ENCODE data around the gene HS6ST1.

HS6ST1 gene

DNA sequence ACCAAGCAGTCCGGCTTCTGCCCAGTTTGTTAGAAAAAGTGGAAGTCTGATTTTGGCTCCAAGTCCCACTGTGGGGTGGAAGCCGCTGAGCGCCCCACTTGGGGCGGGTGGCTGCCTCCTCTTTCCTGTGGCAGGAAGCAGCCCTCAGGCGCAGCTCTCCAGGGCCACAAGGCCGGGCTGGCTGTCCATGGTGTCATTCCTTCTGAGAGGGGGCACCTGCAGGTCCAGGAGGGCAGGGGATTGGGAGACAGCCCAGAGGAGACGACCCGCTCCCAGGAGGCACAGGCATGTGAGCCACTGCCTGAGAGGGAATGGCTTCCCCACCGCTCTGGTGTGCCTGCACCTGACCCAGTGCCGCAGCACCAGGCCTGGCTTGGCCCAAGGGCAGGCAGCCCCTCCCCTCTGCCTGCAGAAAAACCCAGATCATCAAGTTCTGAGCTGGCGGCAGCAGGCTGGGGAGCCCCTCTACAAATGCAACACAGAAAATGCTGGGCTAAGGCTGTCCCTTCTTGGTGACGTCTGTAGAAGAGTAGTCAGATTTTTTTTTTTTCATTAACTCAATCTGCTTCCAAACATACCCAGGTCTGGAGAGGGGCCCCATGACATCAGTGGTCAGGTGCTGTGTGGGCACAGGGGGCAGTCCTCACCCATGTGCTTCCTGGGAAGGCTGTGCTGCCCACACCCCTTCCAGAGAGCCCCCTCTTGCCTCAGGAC is 38.4 kb downstream of the HS6ST1 start:
- peak overlapping the region; percentile 89 for H3K27ac ChIP-seq

DNA sequence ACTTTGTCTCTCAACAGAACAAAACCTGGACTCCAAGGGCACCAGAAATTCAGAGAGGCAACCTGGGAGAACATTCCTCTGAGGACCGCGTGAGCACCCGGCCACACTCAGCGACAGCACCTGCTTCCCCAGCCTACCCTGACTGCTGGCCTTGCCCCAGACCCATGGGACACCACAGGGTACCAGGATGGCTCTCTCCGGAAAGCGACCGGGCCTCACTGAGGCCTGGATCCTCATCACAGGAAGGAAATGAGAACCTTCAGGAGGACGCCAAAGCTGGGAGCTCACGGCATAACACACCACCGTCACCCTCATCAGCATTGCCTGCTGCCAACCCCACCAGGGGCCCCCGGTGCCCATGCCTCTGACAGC is 38.9 kb downstream of the HS6ST1 start:
- peak overlapping the region; percentile 89 for H3K27ac ChIP-seq
- H3K9me3 ChIP-seq (ENCODE audit: control insufficient read depth, low read length), result no peaks in the 10 kb centered on the region
- no peaks in the 10 kb centered on the region for H3K27me3 ChIP-seq (ENCODE audit: control insufficient read depth, insufficient read depth, low read length)
- no peak overlapping the region for H3K4me2 ChIP-seq (ENCODE audit: low read length)
- H3K4me3 ChIP-seq (ENCODE audit: low read depth, low read length), result no peak overlapping the region
- H3K4me1 ChIP-seq, result peaks cover 52% of the 10 kb centered on the region
- no peaks in the 10 kb centered on the region for H3K36me3 ChIP-seq (ENCODE audit: control insufficient read depth, insufficient read depth, low read length)
- no peak overlapping the region for H3K9ac ChIP-seq
- no peak overlapping the region for H2AFZ ChIP-seq
- TF ChIP-seq, protein P1, sequence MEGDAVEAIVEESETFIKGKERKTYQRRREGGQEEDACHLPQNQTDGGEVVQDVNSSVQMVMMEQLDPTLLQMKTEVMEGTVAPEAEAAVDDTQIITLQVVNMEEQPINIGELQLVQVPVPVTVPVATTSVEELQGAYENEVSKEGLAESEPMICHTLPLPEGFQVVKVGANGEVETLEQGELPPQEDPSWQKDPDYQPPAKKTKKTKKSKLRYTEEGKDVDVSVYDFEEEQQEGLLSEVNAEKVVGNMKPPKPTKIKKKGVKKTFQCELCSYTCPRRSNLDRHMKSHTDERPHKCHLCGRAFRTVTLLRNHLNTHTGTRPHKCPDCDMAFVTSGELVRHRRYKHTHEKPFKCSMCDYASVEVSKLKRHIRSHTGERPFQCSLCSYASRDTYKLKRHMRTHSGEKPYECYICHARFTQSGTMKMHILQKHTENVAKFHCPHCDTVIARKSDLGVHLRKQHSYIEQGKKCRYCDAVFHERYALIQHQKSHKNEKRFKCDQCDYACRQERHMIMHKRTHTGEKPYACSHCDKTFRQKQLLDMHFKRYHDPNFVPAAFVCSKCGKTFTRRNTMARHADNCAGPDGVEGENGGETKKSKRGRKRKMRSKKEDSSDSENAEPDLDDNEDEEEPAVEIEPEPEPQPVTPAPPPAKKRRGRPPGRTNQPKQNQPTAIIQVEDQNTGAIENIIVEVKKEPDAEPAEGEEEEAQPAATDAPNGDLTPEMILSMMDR (IDR thresholded peaks at IDR 0.05), result no peak
- H3K79me2 ChIP-seq, result peaks cover 8% of the 10 kb centered on the region

More for the DNA sequence above, 38.4 kb downstream of the HS6ST1 start:
- Histone ChIP-seq H3K4me2 (ENCODE audit: low read length) (no peak overlapping the region), H3K36me3 (ENCODE audit: control insufficient read depth, insufficient read depth, low read length) (no peaks in the 10 kb centered on the region), H3K27me3 (ENCODE audit: control insufficient read depth, insufficient read depth, low read length) (no peaks in the 10 kb centered on the region), H3K4me3 (ENCODE audit: low read depth, low read length) (no peak overlapping the region), H3K9ac (no peak overlapping the region), H2AFZ (peak overlapping the region; percentile 52), H3K9me3 (ENCODE audit: control insufficient read depth, low read length) (no peaks in the 10 kb centered on the region), H3K4me1 (peaks cover 52% of the 10 kb centered on the region), H3K79me2 (peaks cover 9% of the 10 kb centered on the region)
- TF ChIP-seq, protein P1 (IDR thresholded peaks at IDR 0.05), result no peak

- Histone ChIP-seq H3K27ac (peak overlapping the region; percentile 81), H2AFZ (no peak overlapping the region), H3K36me3 (ENCODE audit: control insufficient read depth, insufficient read depth, low read length) (no peaks in the 10 kb centered on the region), H3K79me2 (peaks cover 4% of the 10 kb centered on the region), H3K4me2 (ENCODE audit: low read length) (no peak overlapping the region), H3K4me3 (ENCODE audit: low read depth, low read length) (no peak overlapping the region), H3K4me1 (peaks cover 52% of the 10 kb centered on the region), H3K9ac (no peak overlapping the region), H3K9me3 (ENCODE audit: control insufficient read depth, low read length) (no peaks in the 10 kb centered on the region), H3K27me3 (ENCODE audit: control insufficient read depth, insufficient read depth, low read length) (no peaks in the 10 kb centered on the region)
- TF ChIP-seq, protein P1 (IDR thresholded peaks at IDR 0.05), result no peak
Measured at GRCh38 chr2:128279009-128279408, 39.7 kb downstream of the HS6ST1 start.

- TF ChIP-seq, protein P1 (IDR thresholded peaks at IDR 0.05), result no peak
- H3K4me1 ChIP-seq, result peaks cover 48% of the 10 kb centered on the region
- no peaks in the 10 kb centered on the region for H3K27me3 ChIP-seq (ENCODE audit: control insufficient read depth, insufficient read depth, low read length)
- H2AFZ ChIP-seq, result peak overlapping the region; percentile 14
- no peak overlapping the region for H3K9ac ChIP-seq
- no peaks in the 10 kb centered on the region for H3K9me3 ChIP-seq (ENCODE audit: control insufficient read depth, low read length)
- peak overlapping the region; percentile 81 for H3K27ac ChIP-seq
- peaks cover 2% of the 10 kb centered on the region for H3K79me2 ChIP-seq
- H3K4me3 ChIP-seq (ENCODE audit: low read depth, low read length), result no peak overlapping the region
- no peak overlapping the region for H3K4me2 ChIP-seq (ENCODE audit: low read length)
- no peaks in the 10 kb centered on the region for H3K36me3 ChIP-seq (ENCODE audit: control insufficient read depth, insufficient read depth, low read length)
Measured at GRCh38 chr2:128277961-128278681, 40.5 kb downstream of the HS6ST1 start.
